Esophagus (tissue), 2 donors: ENCODE measurements around the gene PISD. TPM values are rescaled to one million over a fixed set of nuclear protein-coding genes. Genes with fewer than 3 reads are reported as not detected.

Experiments used
- H3K27ac ChIP-seq, 2 donors: one replicate each; pipeline ENCODE4 v1.5.1; 2013; ENCODE audit warnings: low read depth in 2 of 2, mild to moderate bottlenecking in 2 of 2, inconsistent platforms in 1 of 2, low read length in 1 of 2, moderate library complexity in 1 of 2
- H3K27me3 ChIP-seq, 2 donors: one replicate each; pipeline ENCODE4 v1.6.1; 2013; ENCODE audit warnings: low read length in 2 of 2, control low read depth in 1 of 2, mild to moderate bottlenecking in 1 of 2; ENCODE audit not compliant: insufficient read depth in 2 of 2, control insufficient read depth in 1 of 2
- H3K36me3 ChIP-seq, 2 donors: one replicate each; pipeline ENCODE4 v1.6.1; 2013; ENCODE audit warnings: low read length in 1 of 2; ENCODE audit not compliant: control insufficient read depth in 2 of 2, insufficient read depth in 2 of 2
- H3K4me1 ChIP-seq, 2 donors: one replicate each; pipeline ENCODE4 v1.6.1; 2013; ENCODE audit warnings: low read length in 1 of 2; ENCODE audit not compliant: control insufficient read depth in 2 of 2, insufficient read depth in 2 of 2
- H3K4me3 ChIP-seq, 2 donors: one replicate each; pipeline ENCODE4 v1.5.1; 2013; ENCODE audit warnings: low read length in 2 of 2, mild to moderate bottlenecking in 2 of 2, low read depth in 1 of 2, moderate library complexity in 1 of 2
- H3K9me3 ChIP-seq, 2 donors: one replicate each; pipeline ENCODE4 v1.6.1; 2013; ENCODE audit warnings: mild to moderate bottlenecking in 2 of 2, low read depth in 1 of 2, low read length in 1 of 2, moderate library complexity in 1 of 2; ENCODE audit not compliant: control insufficient read depth in 2 of 2, insufficient read depth in 1 of 2
- WGBS, 2 donors: extraction: QIAGEN DNeasy Blood & Tissue Kit; methylation state at CpG; one replicate each; pipeline ENCODE4 v1.1.7; 2013; 5-methylcytosine and 5-hydroxymethylcytosine counted together
- polyA plus RNA-seq, 2 donors: library from polyadenylated mRNA; stranded (reverse); fragments of 200-250 nt; gene quantifications; one replicate each; pipeline ENCODE4 v1.2.3, GENCODE V29; 2013
- donor health status: healthy with polysubstance abuse.
- donor health status: Bipolar disorder and iron deficiency.

The PISD gene
- polyA plus RNA-seq, 2 donors = 24.7 to 30.4 TPM

GRCh38 chr22:31620756-31621480 lies 41.1 kb downstream of the PISD start:
- Histone ChIP-seq H3K4me1 (peaks cover 7 to 18% of the 10 kb centered on the region in 2 donors), H3K9me3 (no peaks in the 10 kb centered on the region), H3K27ac (no peak overlapping the region), H3K4me3 (no peak overlapping the region), H3K36me3 (peaks cover 0 to 46% of the 10 kb centered on the region in 2 donors), H3K27me3 (no peaks in the 10 kb centered on the region)
- WGBS, 2 donors = 84 to 89% methylated on average over 19 to 20 of the region's 20 CpGs

GRCh38 chr22:31619611-31620300 lies 42.3 kb downstream of the PISD start:
- H3K9me3 ChIP-seq = no peaks in the 10 kb centered on the region
- H3K27ac ChIP-seq = no peak overlapping the region
- H3K27me3 ChIP-seq = no peaks in the 10 kb centered on the region
- peaks cover 0 to 14% of the 10 kb centered on the region in 2 donors for H3K4me1 ChIP-seq
- 89% methylated on average over 14 of the region's 14 CpGs for WGBS, 2 donors
- H3K36me3 ChIP-seq = peaks cover 0 to 46% of the 10 kb centered on the region in 2 donors
- no peak overlapping the region for H3K4me3 ChIP-seq

GRCh38 chr22:31618471-31619176 lies 43.4 kb downstream of the PISD start:
- H3K27ac ChIP-seq = no peak overlapping the region
- no peaks in the 10 kb centered on the region for H3K9me3 ChIP-seq
- no peaks in the 10 kb centered on the region for H3K27me3 ChIP-seq
- peaks cover 0 to 44% of the 10 kb centered on the region in 2 donors for H3K36me3 ChIP-seq
- no peak overlapping the region for H3K4me3 ChIP-seq
- peaks cover 0 to 7% of the 10 kb centered on the region in 2 donors for H3K4me1 ChIP-seq
- WGBS, 2 donors = 61 to 69% methylated on average over 5 of the region's 5 CpGs

- Histone ChIP-seq H3K4me1 (peaks cover 0 to 5% of the 10 kb centered on the region in 2 donors), H3K4me3 (no peak overlapping the region), H3K9me3 (no peaks in the 10 kb centered on the region), H3K27ac (no peak overlapping the region), H3K27me3 (no peaks in the 10 kb centered on the region), H3K36me3 (peaks cover 0 to 47% of the 10 kb centered on the region in 2 donors)
- 53 to 68% methylated on average over 16 to 17 of the region's 17 CpGs for WGBS, 2 donors
Observed at GRCh38 chr22:31618057-31618456, 44.0 kb downstream of the PISD start.

GRCh38 chr22:31616315-31616980 lies 45.6 kb downstream of the PISD start:
- Histone ChIP-seq H3K27me3 (no peaks in the 10 kb centered on the region), H3K4me3 (no peak overlapping the region), H3K27ac (no peak overlapping the region), H3K36me3 (peaks cover 0 to 42% of the 10 kb centered on the region in 2 donors), H3K9me3 (no peaks in the 10 kb centered on the region), H3K4me1 (peaks cover 0 to 5% of the 10 kb centered on the region in 2 donors)
- 63 to 74% methylated on average over 9 of the region's 9 CpGs for WGBS, 2 donors

GRCh38 chr22:31615940-31616314 lies 46.1 kb downstream of the PISD start:
- no peak overlapping the region for H3K4me3 ChIP-seq
- peaks cover 0 to 42% of the 10 kb centered on the region in 2 donors for H3K36me3 ChIP-seq
- no peak overlapping the region for H3K27ac ChIP-seq
- no peaks in the 10 kb centered on the region for H3K9me3 ChIP-seq
- WGBS, 2 donors = 65 to 69% methylated on average over 4 of the region's 4 CpGs
- H3K27me3 ChIP-seq = no peaks in the 10 kb centered on the region
- H3K4me1 ChIP-seq = peaks cover 0 to 5% of the 10 kb centered on the region in 2 donors

GRCh38 chr22:31615491-31615860 lies 46.5 kb downstream of the PISD start:
- no peaks in the 10 kb centered on the region for H3K27me3 ChIP-seq
- H3K36me3 ChIP-seq = peaks cover 0 to 41% of the 10 kb centered on the region in 2 donors
- no peaks in the 10 kb centered on the region for H3K9me3 ChIP-seq
- peaks cover 0 to 9% of the 10 kb centered on the region in 2 donors for H3K4me1 ChIP-seq
- 72 to 81% methylated on average over 4 of the region's 4 CpGs for WGBS, 2 donors
- H3K4me3 ChIP-seq = no peak overlapping the region
- H3K27ac ChIP-seq = no peak overlapping the region

GRCh38 chr22:31614781-31615490 lies 47.1 kb downstream of the PISD start:
- H3K9me3 ChIP-seq = no peaks in the 10 kb centered on the region
- no peak overlapping the region for H3K4me3 ChIP-seq
- peaks cover 0 to 41% of the 10 kb centered on the region in 2 donors for H3K36me3 ChIP-seq
- WGBS, 2 donors = 79 to 86% methylated on average over 18 of the region's 18 CpGs
- H3K27me3 ChIP-seq = no peaks in the 10 kb centered on the region
- H3K4me1 ChIP-seq = peaks cover 0 to 9% of the 10 kb centered on the region in 2 donors
- H3K27ac ChIP-seq = no peak overlapping the region

- H3K4me1 ChIP-seq = peaks cover 0 to 9% of the 10 kb centered on the region in 2 donors
- H3K9me3 ChIP-seq = no peaks in the 10 kb centered on the region
- H3K27ac ChIP-seq = no peak overlapping the region
- peaks cover 0 to 35% of the 10 kb centered on the region in 2 donors for H3K36me3 ChIP-seq
- no peak overlapping the region for H3K4me3 ChIP-seq
- no peaks in the 10 kb centered on the region for H3K27me3 ChIP-seq
- WGBS, 2 donors = 65 to 79% methylated on average over 10 of the region's 10 CpGs
Observed at GRCh38 chr22:31613904-31614296, 48.1 kb downstream of the PISD start.
